Prostate gland (tissue), 2 donors: ENCODE data around the gene EDC4. TPM values are rescaled to one million over a fixed set of nuclear protein-coding genes. Genes with fewer than 3 reads are reported as not detected.
A peak's percentile ranks its signal among the peaks of the same experiment; 100 is the strongest.

ENCODE experiments used
- DNase-seq: peaks from one replicate; pipeline ENCODE4 v3.0.0-alpha.2; 2019; ENCODE audit warnings: low spot score
- H3K27ac ChIP-seq, 2 donors: fragments of 200-600 bp; sonication (generic); 2 replicates each; pipeline ENCODE4 v1.5.1; 2017 to 2019
- H3K27me3 ChIP-seq: fragments of 200-600 bp; sonication (generic); replicated peaks from 2 replicates; pipeline ENCODE4 v1.5.1; 2019; ENCODE audit not compliant: insufficient read depth
- H3K36me3 ChIP-seq, 2 donors: fragments of 200-600 bp; sonication (generic); 1 replicate in 1 of 2; 2 replicates in 1 of 2; pipeline versions ENCODE4 v1.5.1 to v1.8.1; 2017 to 2019
- H3K4me1 ChIP-seq: fragments of 200-600 bp; sonication (generic); replicated peaks from 2 replicates; pipeline ENCODE4 v1.5.1; 2019
- H3K4me3 ChIP-seq, 2 donors: fragments of 200-600 bp; sonication (generic); 2 replicates each; pipeline ENCODE4 v1.5.1; 2017 to 2019
- H3K9me3 ChIP-seq: fragments of 200-600 bp; sonication (generic); 2 replicates; pipeline ENCODE4 v1.5.1; 2017
- POLR2A ChIP-seq: fragments of 450-650 bp; IDR thresholded peaks from one replicate; pipeline ENCODE4 v1.6.1; 2016; ENCODE audit warnings: antibody characterized with exemption, mild to moderate bottlenecking
- POLR2AphosphoS5 ChIP-seq: sonication (generic); formaldehyde crosslinking; IDR thresholded peaks from one replicate; pipeline ENCODE4 v1.6.1; 2017; ENCODE audit warnings: antibody characterized with exemption
- WGBS: methylation state at CpG from one replicate; pipeline ENCODE4 v1.1.5; 2018; 5-methylcytosine and 5-hydroxymethylcytosine counted together
- intact Hi-C: fragments of 100-400 bp; cut with DNase I; formaldehyde crosslinking; loops from one replicate; pipeline ENCODE4 v1.14.2; 2022
- total RNA-seq, 2 donors: library from RNA; depleted of rRNA; stranded (reverse); fragments of >200 nt; gene quantifications; one replicate each; pipeline ENCODE4 v1.1.0, GENCODE V29; 2016
- TF ChIP-seq, protein P1 (sequence below), 4 experiments: fragments of 200-600 bp in 2 of 4; fragments of 450-650 bp in 2 of 4; sonication (generic) in 2 of 4; IDR thresholded peaks; 1 replicate in 3 of 4; 2 replicates in 1 of 4; pipeline ENCODE4 v1.5.1; 2016 to 2019; ENCODE audit warnings: antibody characterized with exemption in 4 of 4, mild to moderate bottlenecking in 2 of 4, moderate library complexity in 2 of 4

EDC4 gene
- total RNA-seq, 2 donors from 2014 or later: 47.3 to 76.5 TPM

DNA sequence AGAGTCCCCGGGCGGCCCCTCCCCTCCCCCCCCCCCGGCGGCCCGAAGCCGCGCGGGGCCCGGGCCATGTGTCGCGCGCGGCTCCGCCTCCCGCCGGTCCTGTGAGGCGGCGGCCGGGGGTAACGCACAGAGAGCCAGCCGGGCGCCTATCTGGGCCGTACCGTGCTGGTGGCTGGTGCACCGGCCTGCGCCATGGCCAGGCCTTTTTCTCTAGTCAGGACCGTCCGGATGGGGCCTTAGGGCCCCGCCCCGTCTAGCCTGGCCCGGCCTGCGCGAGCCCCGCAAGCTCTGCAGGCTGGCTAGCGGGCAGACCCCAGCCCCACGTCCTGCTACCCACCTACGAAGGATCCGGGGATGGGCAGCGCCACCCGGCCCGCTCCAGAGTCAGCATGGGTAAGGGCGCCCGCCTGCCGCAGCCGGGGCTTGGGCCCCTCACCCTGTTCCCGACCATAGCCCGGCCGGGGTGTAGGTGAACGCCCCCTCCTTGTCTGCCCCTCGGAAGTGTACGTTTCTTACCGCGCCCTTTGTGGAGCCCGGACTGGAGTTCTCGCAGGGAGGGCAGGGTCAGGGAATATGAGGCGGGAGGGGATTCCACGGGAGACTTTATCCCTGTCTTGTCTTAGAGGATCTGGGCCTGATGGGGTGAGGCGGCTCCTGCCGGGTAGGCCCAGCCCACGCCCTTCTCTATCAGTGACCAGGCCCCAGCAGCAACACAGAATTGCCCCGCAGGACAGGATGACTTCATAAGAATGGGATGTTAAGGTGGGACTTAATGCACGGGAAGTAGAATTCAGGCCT lies 25.6 kb upstream of the EDC4 start, which contains the start of gene CENPT:
Gene CENPT, minus strand, starts transcription at position 630 of the 798 bp plus-strand sequence. CDS start 13,834 bp downstream, outside the sequence.
- under 1% methylated on average over 48 of the region's 62 CpGs for WGBS
- Histone ChIP-seq H3K27ac (peak within 1 kb of the TSS; percentile 96 to 97), H3K9me3 (no peaks in the 10 kb centered on the region), H3K27me3 (no peaks in the 10 kb centered on the region), H3K36me3 (no peaks in the 10 kb centered on the region), H3K4me3 (peak within 1 kb of the TSS; percentile 78 to 91), H3K4me1 (peaks cover 15% of the 10 kb centered on the region)
- TF ChIP-seq POLR2A: no peak
- TF ChIP-seq, protein P1, sequence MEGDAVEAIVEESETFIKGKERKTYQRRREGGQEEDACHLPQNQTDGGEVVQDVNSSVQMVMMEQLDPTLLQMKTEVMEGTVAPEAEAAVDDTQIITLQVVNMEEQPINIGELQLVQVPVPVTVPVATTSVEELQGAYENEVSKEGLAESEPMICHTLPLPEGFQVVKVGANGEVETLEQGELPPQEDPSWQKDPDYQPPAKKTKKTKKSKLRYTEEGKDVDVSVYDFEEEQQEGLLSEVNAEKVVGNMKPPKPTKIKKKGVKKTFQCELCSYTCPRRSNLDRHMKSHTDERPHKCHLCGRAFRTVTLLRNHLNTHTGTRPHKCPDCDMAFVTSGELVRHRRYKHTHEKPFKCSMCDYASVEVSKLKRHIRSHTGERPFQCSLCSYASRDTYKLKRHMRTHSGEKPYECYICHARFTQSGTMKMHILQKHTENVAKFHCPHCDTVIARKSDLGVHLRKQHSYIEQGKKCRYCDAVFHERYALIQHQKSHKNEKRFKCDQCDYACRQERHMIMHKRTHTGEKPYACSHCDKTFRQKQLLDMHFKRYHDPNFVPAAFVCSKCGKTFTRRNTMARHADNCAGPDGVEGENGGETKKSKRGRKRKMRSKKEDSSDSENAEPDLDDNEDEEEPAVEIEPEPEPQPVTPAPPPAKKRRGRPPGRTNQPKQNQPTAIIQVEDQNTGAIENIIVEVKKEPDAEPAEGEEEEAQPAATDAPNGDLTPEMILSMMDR (IDR thresholded peaks at IDR 0.05): no peak
- no peak for TF ChIP-seq POLR2AphosphoS5
- DNase-seq: peak; percentile 51
- intact Hi-C loops: loop anchor here (2.0 kb wide), 1 partner anchor 24 kb away; no protein-coding TSS in a partner anchor

DNA sequence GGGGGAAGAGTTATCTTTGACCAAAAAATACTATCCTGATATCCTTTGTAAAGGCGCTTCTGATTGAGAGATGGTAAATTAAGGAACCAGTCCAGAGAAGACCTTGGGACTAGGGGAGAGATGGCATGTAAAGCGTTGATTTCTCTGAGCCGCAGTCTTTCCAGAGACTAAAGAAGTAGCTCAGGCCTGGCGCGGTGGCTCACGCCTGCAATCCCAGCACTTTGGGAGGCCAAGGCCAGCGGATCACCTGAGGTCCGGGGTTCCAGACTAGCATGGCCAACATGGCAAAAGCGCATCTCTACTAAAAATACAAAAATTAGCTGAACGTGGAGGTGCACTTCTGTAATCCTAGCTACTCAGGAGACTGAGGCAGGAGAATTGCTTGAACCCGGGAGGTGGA lies 24.7 kb upstream of the EDC4 start:
- H3K36me3 ChIP-seq: no peaks in the 10 kb centered on the region
- intact Hi-C loops: no loop called here
- peak overlapping the region in 1 of 2 donors; percentile 91 for H3K4me3 ChIP-seq
- DNase-seq: no peak
- no peaks in the 10 kb centered on the region for H3K27me3 ChIP-seq
- no peaks in the 10 kb centered on the region for H3K9me3 ChIP-seq
- no peak for TF ChIP-seq POLR2AphosphoS5
- TF ChIP-seq, protein P1 (IDR thresholded peaks at IDR 0.05): no peak
- no peak for TF ChIP-seq POLR2A
- H3K4me1 ChIP-seq: peaks cover 15% of the 10 kb centered on the region
- WGBS: 89% methylated on average over 11 of the region's 11 CpGs
- no peak overlapping the region for H3K27ac ChIP-seq

DNA sequence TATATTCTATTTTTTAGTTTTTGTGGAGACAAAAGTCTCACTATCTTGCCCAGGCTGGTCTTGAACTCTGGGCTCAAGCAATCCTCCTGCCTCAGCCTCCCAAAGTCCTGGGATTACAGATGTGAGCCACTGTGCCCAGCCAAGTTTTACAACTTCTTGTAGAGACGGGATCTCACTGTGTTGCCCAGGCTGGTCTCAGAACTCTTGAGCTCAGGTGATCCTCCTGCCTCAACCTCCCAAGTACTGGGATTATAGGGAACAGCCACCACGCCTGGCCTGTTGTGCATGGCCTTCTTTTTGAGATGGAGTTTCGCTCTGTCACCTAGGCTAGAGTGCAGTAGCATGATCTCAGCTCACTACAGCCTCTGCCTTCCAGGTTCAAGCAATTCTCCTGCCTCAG lies 19.2 kb upstream of the EDC4 start:
- Histone ChIP-seq H3K36me3 (no peaks in the 10 kb centered on the region), H3K4me1 (peaks cover 4% of the 10 kb centered on the region), H3K4me3 (no peak overlapping the region), H3K9me3 (no peaks in the 10 kb centered on the region), H3K27ac (no peak overlapping the region), H3K27me3 (no peaks in the 10 kb centered on the region)
- WGBS: 98% methylated on average over 3 of the region's 3 CpGs
- intact Hi-C loops: no loop called here
- TF ChIP-seq POLR2A (no peak), POLR2AphosphoS5 (no peak)
- TF ChIP-seq, protein P1 (IDR thresholded peaks at IDR 0.05): no peak
- no peak for DNase-seq

DNA sequence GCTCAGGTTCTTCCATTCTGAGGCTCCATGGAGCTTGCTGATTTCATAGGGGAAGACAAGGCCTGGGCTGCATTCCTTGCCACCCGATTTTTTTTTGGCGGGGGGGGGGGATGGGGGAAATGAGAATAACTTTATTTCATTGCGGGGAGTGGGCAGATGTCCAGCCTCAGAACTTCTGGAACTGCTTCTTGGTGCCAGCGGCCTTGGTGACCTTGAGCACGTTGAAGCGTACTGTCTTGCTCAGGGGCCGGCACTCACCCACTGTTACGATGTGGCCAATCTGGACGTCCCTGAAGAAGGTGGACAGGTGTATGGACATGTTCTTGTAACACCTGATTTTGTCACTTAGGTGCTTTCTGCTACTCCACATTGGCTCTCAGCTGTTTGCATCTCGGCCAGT lies 17.1 kb upstream of the EDC4 start:
- H3K4me1 ChIP-seq: peaks cover 4% of the 10 kb centered on the region
- H3K36me3 ChIP-seq: no peaks in the 10 kb centered on the region
- TF ChIP-seq POLR2AphosphoS5: no peak
- no peak for DNase-seq
- H3K4me3 ChIP-seq: no peak overlapping the region
- intact Hi-C loops: no loop called here
- no peak overlapping the region for H3K27ac ChIP-seq
- no peaks in the 10 kb centered on the region for H3K9me3 ChIP-seq
- H3K27me3 ChIP-seq: no peaks in the 10 kb centered on the region
- WGBS: 75% methylated on average over 10 of the region's 10 CpGs

DNA sequence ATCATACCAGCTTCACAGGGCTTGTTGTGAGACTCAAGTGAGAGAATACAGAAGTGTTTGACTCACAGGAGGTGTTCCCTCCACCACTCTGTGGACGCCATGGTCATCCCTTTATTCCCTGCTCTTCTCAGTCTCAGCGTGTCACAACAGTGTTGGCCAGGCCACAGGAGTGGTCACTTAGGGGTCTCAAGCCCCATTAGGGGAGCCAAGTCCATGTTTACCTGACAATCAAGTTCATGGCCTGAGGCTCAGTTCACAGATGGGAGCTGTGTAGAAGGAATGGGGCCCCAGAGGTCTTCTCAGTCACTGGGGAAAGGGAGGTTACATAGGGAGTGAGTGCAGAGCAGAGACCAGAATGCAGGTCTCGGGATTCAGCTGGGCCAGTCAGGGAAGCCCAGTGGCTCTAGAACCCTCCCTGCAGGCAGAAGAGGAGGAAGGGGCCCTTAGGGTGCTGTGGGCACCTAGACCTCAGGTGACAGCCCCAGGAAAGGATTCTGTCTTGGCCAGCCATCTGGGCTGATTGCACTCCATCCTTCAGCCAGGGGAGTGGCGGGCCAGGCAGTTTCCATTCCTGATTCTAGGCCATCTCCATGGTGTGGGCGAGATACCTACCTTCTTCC lies 15.8 kb upstream of the EDC4 start:
- TF ChIP-seq, protein P1 (IDR thresholded peaks at IDR 0.05): no peak
- TF ChIP-seq POLR2A: no peak
- TF ChIP-seq POLR2AphosphoS5: no peak
- no peaks in the 10 kb centered on the region for H3K27me3 ChIP-seq
- H3K4me3 ChIP-seq: no peak overlapping the region
- no peak overlapping the region for H3K27ac ChIP-seq
- H3K9me3 ChIP-seq: no peaks in the 10 kb centered on the region
- 87% methylated on average over 5 of the region's 5 CpGs for WGBS
- H3K36me3 ChIP-seq: no peaks in the 10 kb centered on the region
- intact Hi-C loops: no loop called here
- no peak for DNase-seq
- H3K4me1 ChIP-seq: peaks cover 4% of the 10 kb centered on the region
